ENCODE results near the gene UBAP2.

DNA sequence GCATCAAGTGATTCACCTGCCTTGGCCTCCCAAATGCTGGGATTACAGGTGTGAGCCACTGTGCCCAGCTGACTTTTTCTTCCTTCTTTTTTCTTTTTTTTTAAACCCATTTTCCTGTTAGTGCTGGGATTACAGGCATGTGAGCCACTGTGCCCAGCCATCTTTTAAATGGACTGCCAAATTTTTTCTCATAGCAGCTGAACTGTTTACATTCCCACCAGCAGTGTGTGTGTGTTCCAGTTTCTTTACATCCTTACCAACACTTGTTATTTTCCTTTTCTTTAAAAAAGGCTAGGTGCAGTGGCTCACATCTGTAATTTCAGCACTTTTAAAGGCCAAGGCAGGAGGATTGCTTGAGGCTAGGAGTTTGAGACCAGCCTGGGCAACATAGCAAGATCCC is 154.8 kb downstream of the UBAP2 start:
- TF ChIP-seq, protein P1, sequence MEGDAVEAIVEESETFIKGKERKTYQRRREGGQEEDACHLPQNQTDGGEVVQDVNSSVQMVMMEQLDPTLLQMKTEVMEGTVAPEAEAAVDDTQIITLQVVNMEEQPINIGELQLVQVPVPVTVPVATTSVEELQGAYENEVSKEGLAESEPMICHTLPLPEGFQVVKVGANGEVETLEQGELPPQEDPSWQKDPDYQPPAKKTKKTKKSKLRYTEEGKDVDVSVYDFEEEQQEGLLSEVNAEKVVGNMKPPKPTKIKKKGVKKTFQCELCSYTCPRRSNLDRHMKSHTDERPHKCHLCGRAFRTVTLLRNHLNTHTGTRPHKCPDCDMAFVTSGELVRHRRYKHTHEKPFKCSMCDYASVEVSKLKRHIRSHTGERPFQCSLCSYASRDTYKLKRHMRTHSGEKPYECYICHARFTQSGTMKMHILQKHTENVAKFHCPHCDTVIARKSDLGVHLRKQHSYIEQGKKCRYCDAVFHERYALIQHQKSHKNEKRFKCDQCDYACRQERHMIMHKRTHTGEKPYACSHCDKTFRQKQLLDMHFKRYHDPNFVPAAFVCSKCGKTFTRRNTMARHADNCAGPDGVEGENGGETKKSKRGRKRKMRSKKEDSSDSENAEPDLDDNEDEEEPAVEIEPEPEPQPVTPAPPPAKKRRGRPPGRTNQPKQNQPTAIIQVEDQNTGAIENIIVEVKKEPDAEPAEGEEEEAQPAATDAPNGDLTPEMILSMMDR (IDR thresholded peaks at IDR 0.05; ENCODE audit: low read length) = no peak
- TF ChIP-seq EZH2 (IDR thresholded peaks at IDR 0.05; ENCODE audit: borderline replicate concordance, low read length) = no peak

All from OCI-LY1 (cell line).